Measurements from ENCODE around the gene OR4D6.
A peak's percentile ranks its signal among the peaks of the same experiment; 100 is the strongest.
"Not testable (repeated sequence)": the region's sequence is repeated elsewhere in the genome, so short reads cannot be mapped to it uniquely, and the experiment has no call there.

OR4D6 gene

DNA sequence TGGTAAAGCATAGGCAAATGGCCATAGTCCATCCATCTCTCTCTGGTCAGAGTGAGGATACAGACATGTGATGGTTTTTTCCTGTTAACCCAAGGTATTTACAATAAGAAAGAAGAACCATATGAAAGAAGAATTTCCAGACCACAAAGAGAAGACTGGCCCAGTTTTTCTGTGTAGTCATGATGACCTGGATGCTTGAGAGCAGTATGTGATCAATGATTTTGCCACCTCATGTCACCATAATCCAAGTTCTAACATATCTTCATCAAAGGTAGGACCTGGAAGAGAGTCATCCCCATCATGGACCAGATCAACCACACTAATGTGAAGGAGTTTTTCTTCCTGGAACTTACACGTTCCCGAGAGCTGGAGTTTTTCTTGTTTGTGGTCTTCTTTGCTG is at the start of gene OR4D6:
Gene OR4D6 (plus strand): TSS at position 301 of the 400 bp plus-strand sequence. CDS start 0 bp downstream, at position 301.
- no peak for DNase-seq (ENCODE audit: low read depth)

- no peak for DNase-seq (ENCODE audit: low read depth)
Observed at GRCh38 chr11:59413646-59414045, 43.1 kb upstream of the OR4D6 start.

GRCh38 chr11:59415111-59415510 is 41.6 kb upstream of the OR4D6 start:
- no peak for DNase-seq (ENCODE audit: low read depth)

- DNase-seq (ENCODE audit: low read depth): no peak
Observed at GRCh38 chr11:59416613-59417012, 40.1 kb upstream of the OR4D6 start.

DNA sequence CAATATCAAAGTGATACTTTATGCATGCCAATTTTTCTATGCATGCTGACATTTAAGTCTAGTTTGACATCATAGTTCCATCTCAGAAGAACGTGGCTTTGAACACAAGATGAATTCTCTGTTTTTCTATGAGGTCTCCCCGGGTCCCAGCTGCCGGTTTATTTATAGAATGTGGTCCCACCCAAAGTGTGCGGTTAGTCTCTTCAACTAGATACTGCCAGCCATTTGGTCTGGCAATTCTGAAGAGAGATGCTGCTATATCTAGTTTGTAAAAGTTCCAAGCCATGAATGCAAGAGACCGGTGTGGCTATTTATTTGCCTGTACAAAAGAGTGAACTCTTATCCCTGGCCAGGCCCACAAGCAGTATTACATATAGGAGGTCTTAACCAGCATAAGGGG is 39.7 kb upstream of the OR4D6 start:
- DNase-seq (ENCODE audit: low read depth): no peak

DNA sequence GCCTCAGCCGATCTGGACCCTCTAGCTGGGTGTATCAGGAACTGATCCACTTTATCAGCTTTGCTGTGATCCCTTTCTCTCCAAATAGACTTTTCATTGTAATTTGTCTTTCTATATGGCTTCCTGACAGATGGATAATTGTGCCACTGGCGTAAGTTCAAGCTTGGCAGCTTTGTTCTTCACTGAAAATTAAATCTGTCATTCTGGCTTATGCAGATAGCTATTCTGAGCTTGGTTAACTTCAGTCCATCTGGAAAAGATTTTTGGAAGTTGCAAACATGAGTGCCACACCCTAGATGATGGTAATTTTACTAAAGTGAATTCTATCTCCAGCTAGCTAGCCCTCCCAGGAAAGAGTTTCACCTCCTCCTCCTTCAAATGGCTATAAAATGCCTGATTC is 38.6 kb upstream of the OR4D6 start:
- DNase-seq (ENCODE audit: low read depth): no peak

DNA sequence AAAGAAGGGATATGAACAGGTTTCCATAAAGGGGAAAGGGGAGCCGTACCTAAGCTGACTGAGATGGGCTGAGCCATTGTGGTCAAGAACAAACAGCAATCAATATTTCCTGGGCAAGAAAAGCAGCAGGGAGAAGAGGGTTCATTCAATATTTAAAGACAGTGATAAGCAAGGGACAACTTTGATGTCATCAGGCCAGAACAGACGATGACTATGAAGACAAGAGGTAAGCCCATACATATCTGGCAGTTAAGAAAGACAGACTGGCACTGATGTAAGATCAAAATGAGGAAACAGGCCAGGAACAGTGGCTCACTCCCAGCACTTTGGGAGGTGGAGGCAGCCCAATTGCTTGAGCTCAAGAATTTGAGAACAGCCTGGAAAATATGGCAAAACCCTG is 32.9 kb upstream of the OR4D6 start:
- no peak for DNase-seq (ENCODE audit: low read depth)

- no peak for DNase-seq (ENCODE audit: low read depth)
Observed at GRCh38 chr11:59425131-59425530, 31.6 kb upstream of the OR4D6 start.

GRCh38 chr11:59426361-59427067 is 30.2 kb upstream of the OR4D6 start, which contains the start of gene OR5A2:
Gene OR5A2 (minus strand): TSS chr11:59426413. CDS start chr11:59422953, 3,460 bp downstream.
- no peak for DNase-seq (ENCODE audit: low read depth)

DNA sequence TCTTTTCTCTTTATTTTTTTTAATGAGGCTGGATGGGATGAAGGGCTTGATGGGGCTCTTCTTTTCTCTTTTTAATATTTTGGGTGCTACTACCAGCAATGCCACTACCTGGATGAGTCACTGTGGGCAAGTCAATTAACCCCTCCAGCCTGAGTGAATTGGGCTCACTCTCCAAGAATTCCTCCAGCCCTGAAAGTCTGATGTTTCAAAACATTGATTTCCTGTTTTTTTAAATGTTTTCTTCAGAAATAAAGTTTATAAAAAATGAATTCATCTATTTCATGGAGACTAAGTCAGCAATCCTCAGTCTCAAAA is 29.7 kb upstream of the OR4D6 start:
- DNase-seq (ENCODE audit: low read depth): no peak

GRCh38 chr11:59429924-59430516 is 26.7 kb upstream of the OR4D6 start:
- peak; percentile 13 for DNase-seq (ENCODE audit: low read depth)

DNA sequence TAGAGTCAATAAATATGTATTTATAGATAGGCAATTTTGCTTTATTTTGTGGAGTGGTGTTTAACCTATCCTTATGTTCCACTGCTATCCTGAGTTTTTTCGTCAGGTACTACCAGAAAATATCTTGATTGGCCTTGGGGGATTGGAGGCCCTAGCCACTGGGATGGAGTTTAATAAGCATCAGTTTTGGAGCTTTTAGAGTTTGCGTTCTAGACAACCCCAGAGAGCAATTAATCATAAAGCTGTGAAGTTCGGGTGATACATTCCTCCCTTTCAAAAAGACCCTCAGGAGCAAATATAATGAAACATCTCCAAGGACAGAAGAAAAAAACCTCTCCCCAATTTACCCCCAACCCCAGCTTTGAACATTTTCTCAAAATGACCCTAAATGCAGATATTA is 20.6 kb upstream of the OR4D6 start, which contains the start of gene OR5A1:
Gene OR5A1 (plus strand): TSS at position 301 of the 400 bp plus-strand sequence. CDS start 6,700 bp downstream, outside the sequence.
- DNase-seq (ENCODE audit: low read depth): no peak

- no peak for DNase-seq (ENCODE audit: low read depth)
Observed at GRCh38 chr11:59437770-59438169, 19.0 kb upstream of the OR4D6 start.

DNA sequence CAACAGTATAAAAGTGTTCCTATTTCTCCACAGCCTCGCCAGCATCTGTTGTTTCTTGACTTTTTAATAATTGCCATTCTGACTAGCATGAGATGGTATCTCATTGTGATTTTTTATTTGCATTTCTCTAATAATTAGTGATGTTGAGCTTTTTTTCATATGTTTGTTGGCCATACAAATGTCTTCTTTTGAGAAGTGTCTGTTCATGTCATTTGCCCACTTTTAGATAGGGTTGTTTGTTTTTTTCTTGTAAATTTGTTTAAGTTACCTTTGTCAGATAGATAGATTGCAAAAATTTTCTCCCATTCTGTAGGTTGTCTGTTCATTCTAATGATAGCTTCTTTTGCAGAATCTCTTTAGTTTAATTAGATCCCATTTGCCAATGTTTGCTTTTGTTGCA is 11.1 kb upstream of the OR4D6 start:
- DNase-seq (ENCODE audit: low read depth): not testable (repeated sequence)

GRCh38 chr11:59448484-59448883 is 8.3 kb upstream of the OR4D6 start:
- DNase-seq (ENCODE audit: low read depth): no peak

- no peak for DNase-seq (ENCODE audit: low read depth)
Observed at GRCh38 chr11:59459916-59460315, 3.2 kb downstream of the OR4D6 start.

- no peak for DNase-seq (ENCODE audit: low read depth)
Observed at GRCh38 chr11:59463190-59463641, 6.5 kb downstream of the OR4D6 start.

GRCh38 chr11:59473015-59473414 is 16.3 kb downstream of the OR4D6 start, which contains the start of gene OR4D10:
Gene OR4D10 (plus strand): TSS chr11:59473315. CDS start chr11:59477430, 4,115 bp downstream.
- DNase-seq (ENCODE audit: low read depth): no peak

DNA sequence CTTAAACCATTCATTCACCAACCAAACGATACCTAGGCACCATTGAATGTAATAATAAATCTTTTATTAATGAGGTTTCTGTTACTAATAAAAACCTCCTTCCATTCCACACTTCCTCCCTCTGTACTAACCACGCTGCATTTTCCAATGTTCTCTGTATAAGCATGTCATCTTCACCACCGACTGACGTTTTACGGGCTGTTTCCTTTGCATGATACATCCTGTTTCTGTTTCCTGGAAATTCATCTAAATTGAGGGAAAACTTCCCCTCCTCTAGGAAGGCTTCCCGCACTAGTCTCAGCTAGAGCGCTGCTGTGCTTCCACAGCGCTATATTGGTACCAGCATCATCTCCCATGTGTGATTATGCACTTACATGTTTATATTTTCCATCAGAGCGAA is 18.4 kb downstream of the OR4D6 start:
- DNase-seq (ENCODE audit: low read depth): no peak

- no peak for DNase-seq (ENCODE audit: low read depth)
Observed at GRCh38 chr11:59479906-59480305, 23.1 kb downstream of the OR4D6 start.

DNA sequence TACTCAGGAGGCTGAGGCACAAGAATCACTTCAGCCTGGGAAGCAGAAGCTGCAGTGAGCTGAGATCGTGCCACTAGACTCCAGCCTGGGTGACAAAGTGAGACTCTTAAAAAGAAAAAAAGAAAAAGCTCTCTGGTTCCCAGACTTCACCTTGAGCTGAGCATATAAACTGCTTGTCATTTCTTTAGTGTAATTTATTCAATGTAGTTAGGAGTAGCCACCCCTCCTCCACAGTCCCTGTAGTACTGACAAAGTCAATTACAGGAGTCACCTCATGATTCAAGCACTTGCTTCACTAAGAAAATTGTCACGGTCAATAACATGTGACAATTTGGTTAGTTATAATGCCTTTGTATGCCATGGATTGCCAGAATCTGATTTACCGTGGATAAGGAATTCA is 23.6 kb downstream of the OR4D6 start:
- no peak for DNase-seq (ENCODE audit: low read depth)

GRCh38 chr11:59501931-59502330 is 45.2 kb downstream of the OR4D6 start:
- DNase-seq (ENCODE audit: low read depth): no peak

- no peak for DNase-seq (ENCODE audit: low read depth)
Observed at GRCh38 chr11:59503276-59503675, 46.5 kb downstream of the OR4D6 start, which contains the start of gene OR4D11. Gene OR4D11 (plus strand): TSS chr11:59503576. CDS start chr11:59503576, 0 bp downstream.
